HepG2 (cell line): Measurements from ENCODE around the gene WWTR1. TPM values are rescaled to one million over a fixed set of nuclear protein-coding genes. Genes with fewer than 3 reads are reported as not detected.

Source experiments
- CBX5 ChIP-seq: sonication (generic); formaldehyde crosslinking; IDR thresholded peaks from 2 replicates; pipeline ENCODE4 v1.4.0; 2020; ENCODE audit warnings: missing genetic modification reagents, borderline replicate concordance
- DMAP1 ChIP-seq: IDR thresholded peaks from 2 replicates; pipeline ENCODE4 v1.6.1; 2016
- ERF ChIP-seq: IDR thresholded peaks from 2 replicates; pipeline ENCODE4 v1.6.1; 2018; ENCODE audit warnings: missing biosample characterization, missing genetic modification reagents
- FOXP4 ChIP-seq: sonication (generic); formaldehyde crosslinking; IDR thresholded peaks from 2 replicates; pipeline ENCODE4 v1.4.0; 2020; ENCODE audit warnings: missing genetic modification reagents
- HCFC1 ChIP-seq: fragments of 150-350 bp; IDR thresholded peaks from 2 replicates; pipeline ENCODE4 v1.6.1; 2014; ENCODE audit warnings: low read depth, low read length
- JUND ChIP-seq: sonication (generic); formaldehyde crosslinking; IDR thresholded peaks from 2 replicates; pipeline ENCODE4 v1.8.0; 2022; ENCODE audit warnings: mild to moderate bottlenecking, missing genetic modification reagents
- MAFF ChIP-seq: IDR thresholded peaks from 2 replicates; pipeline ENCODE4 v1.6.1; 2011; ENCODE audit warnings: low read depth, low read length, improper control_type of control experiment
- MYC ChIP-seq: sonication (generic); formaldehyde crosslinking; IDR thresholded peaks from 2 replicates; pipeline ENCODE4 v1.9.0; 2021; ENCODE audit warnings: missing genetic modification reagents, borderline replicate concordance
- NCOA1 ChIP-seq: sonication (generic); formaldehyde crosslinking; IDR thresholded peaks from 2 replicates; pipeline ENCODE4 v1.9.0; 2021; ENCODE audit warnings: missing genetic modification reagents
- SALL1 ChIP-seq: sonication (generic); formaldehyde crosslinking; IDR thresholded peaks from 2 replicates; pipeline ENCODE4 v1.8.0; 2022; ENCODE audit warnings: mild to moderate bottlenecking, missing genetic modification reagents
- SP5 ChIP-seq: IDR thresholded peaks from 2 replicates; pipeline ENCODE4 v1.6.1; 2016; ENCODE audit warnings: low read depth, borderline replicate concordance
- THRA ChIP-seq: sonication (generic); formaldehyde crosslinking; IDR thresholded peaks from 2 replicates; pipeline ENCODE4 v1.4.0; 2020; ENCODE audit warnings: missing genetic modification reagents, borderline replicate concordance
- ZBTB21 ChIP-seq: sonication (generic); formaldehyde crosslinking; IDR thresholded peaks from 2 replicates; pipeline ENCODE4 v1.4.0; 2020; ENCODE audit warnings: missing genetic modification reagents
- ZNF24 ChIP-seq: fragments of 450-650 bp; IDR thresholded peaks from 2 replicates; pipeline ENCODE4 v1.6.1; 2017; ENCODE audit warnings: antibody characterized with exemption, mild to moderate bottlenecking
- ZNF263 ChIP-seq: sonication (generic); formaldehyde crosslinking; IDR thresholded peaks from 2 replicates; pipeline ENCODE4 v1.4.0; 2020; ENCODE audit warnings: missing genetic modification reagents
- ZNF30 ChIP-seq: sonication (generic); formaldehyde crosslinking; IDR thresholded peaks from 2 replicates; pipeline ENCODE4 v1.5.0; 2020; ENCODE audit warnings: mild to moderate bottlenecking, missing genetic modification reagents
- ZNF337 ChIP-seq: sonication (generic); formaldehyde crosslinking; IDR thresholded peaks from 2 replicates; pipeline ENCODE4 v1.5.1; 2020; ENCODE audit warnings: missing genetic modification reagents, low read depth, mild to moderate bottlenecking, borderline replicate concordance
- ZNF460 ChIP-seq: sonication (generic); formaldehyde crosslinking; IDR thresholded peaks from 2 replicates; pipeline ENCODE4 v1.5.1; 2020; ENCODE audit warnings: missing genetic modification reagents, mild to moderate bottlenecking, borderline replicate concordance
- ZNF556 ChIP-seq: sonication (generic); formaldehyde crosslinking; IDR thresholded peaks from 2 replicates; pipeline ENCODE4 v1.4.0; 2020; ENCODE audit warnings: mild to moderate bottlenecking, missing genetic modification reagents, borderline replicate concordance
- ZNF652 ChIP-seq: IDR thresholded peaks from 2 replicates; pipeline ENCODE4 v1.6.1; 2016; ENCODE audit warnings: low read depth, borderline replicate concordance
- ZNF747 ChIP-seq: sonication (generic); formaldehyde crosslinking; IDR thresholded peaks from 2 replicates; pipeline ENCODE4 v1.8.1; 2023; ENCODE audit warnings: missing genetic modification reagents, mild to moderate bottlenecking, borderline replicate concordance
- ZXDC ChIP-seq: sonication (generic); formaldehyde crosslinking; IDR thresholded peaks from 2 replicates; pipeline ENCODE4 v1.5.0; 2020; ENCODE audit warnings: mild to moderate bottlenecking, missing genetic modification reagents
- polyA plus RNA-seq, 8 experiments: library from polyadenylated mRNA; depleted of rRNA in 3 of 8; stranded (reverse) in 7 of 8; unstranded in 1 of 8; fragments of >200 nt; fragmentation: Illumina TruSeq in 4 of 8; extraction: Trizol in 4 of 8; gene quantifications; 2 replicates each; pipeline versions ENCODE4 v1.2.1 to v1.2.3, GENCODE V29; 2011 to 2016; ENCODE audit warnings: low read depth in 4 of 8, missing spikeins in 1 of 8, mixed read lengths in 1 of 8; ENCODE audit not compliant: insufficient read depth in 1 of 8
- total RNA-seq, 5 experiments: library from RNA; depleted of rRNA; stranded (reverse); fragments of >200 nt; fragmentation: Illumina TruSeq; extraction: Trizol; gene quantifications; 2 replicates each; pipeline ENCODE4 v1.2.3, GENCODE V29; 2016; ENCODE audit warnings: low read depth in 1 of 5
- TF ChIP-seq, protein P1 (sequence below): IDR thresholded peaks from 2 replicates; pipeline ENCODE4 v1.6.1; 2018; ENCODE audit warnings: missing genetic modification reagents

Gene WWTR1
- total and polyA plus RNA-seq, 2 of the 13 experiments (the other 11 are each of a cell fraction or from before 2014, with no cell fraction given), result 19.7 to 139 TPM

GRCh38 chr3:149657926-149658743 lies at the start of gene WWTR1 (continued):
- TF ChIP-seq ZNF263 (CRISPR knock-in tag), result peak; percentile 71; the same call in 1 of the 2 replicates
- no peak for TF ChIP-seq ZNF652 (CRISPR knock-in tag)
- TF ChIP-seq ZNF24, result no peak
- 0 out of 2 replicates have a peak, but pooled peaks have one; percentile 32 for TF ChIP-seq THRA (CRISPR knock-in tag)
- TF ChIP-seq ZNF460, result no peak; the same call in 1 of the 2 replicates
- TF ChIP-seq, protein P1, sequence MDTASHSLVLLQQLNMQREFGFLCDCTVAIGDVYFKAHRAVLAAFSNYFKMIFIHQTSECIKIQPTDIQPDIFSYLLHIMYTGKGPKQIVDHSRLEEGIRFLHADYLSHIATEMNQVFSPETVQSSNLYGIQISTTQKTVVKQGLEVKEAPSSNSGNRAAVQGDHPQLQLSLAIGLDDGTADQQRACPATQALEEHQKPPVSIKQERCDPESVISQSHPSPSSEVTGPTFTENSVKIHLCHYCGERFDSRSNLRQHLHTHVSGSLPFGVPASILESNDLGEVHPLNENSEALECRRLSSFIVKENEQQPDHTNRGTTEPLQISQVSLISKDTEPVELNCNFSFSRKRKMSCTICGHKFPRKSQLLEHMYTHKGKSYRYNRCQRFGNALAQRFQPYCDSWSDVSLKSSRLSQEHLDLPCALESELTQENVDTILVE (CRISPR knock-in tag), result peak; percentile 34
- no peak for TF ChIP-seq HCFC1
- TF ChIP-seq SALL1 (CRISPR knock-in tag), result peak; percentile 66
- peak; percentile 47; the same call in 1 of the 2 replicates for TF ChIP-seq ZNF556 (CRISPR knock-in tag)
- TF ChIP-seq ZBTB21, result no peak
- TF ChIP-seq FOXP4, result peak; percentile 54; the same call in 1 of the 2 replicates
- TF ChIP-seq ZXDC (CRISPR knock-in tag), result no peak; the same call in 1 of the 2 replicates
- peak; percentile 83; the same call in 1 of the 2 replicates for TF ChIP-seq DMAP1 (CRISPR knock-in tag)
- no peak for TF ChIP-seq ZNF30 (CRISPR knock-in tag)
- TF ChIP-seq ERF (CRISPR knock-in tag), result peak; percentile 78
- no peak; the same call in 1 of the 2 replicates for TF ChIP-seq SP5 (CRISPR knock-in tag)
- peak; percentile 69; the same call in 1 of the 2 replicates for TF ChIP-seq NCOA1 (CRISPR knock-in tag)
- TF ChIP-seq ZNF747 (CRISPR knock-in tag), result peak; percentile 1; the same call in 1 of the 2 replicates
- TF ChIP-seq MYC (CRISPR knock-in tag), result peak; percentile 41; the same call in 1 of the 2 replicates
- TF ChIP-seq CBX5 (CRISPR knock-in tag), result no peak; the same call in 1 of the 2 replicates
- TF ChIP-seq MAFF, result no peak
- no peak; the same call in 1 of the 2 replicates for TF ChIP-seq JUND
- 0 out of 2 replicates have a peak, but pooled peaks have one; percentile 11 for TF ChIP-seq ZNF337 (CRISPR knock-in tag)
